Transverse colon (tissue), 4 donors: ENCODE data around the gene SUMF1.

Source experiments
- CTCF ChIP-seq, 5 experiments: fragments of 200-600 bp in 3 of 5; fragments of 450-650 bp in 2 of 5; sonication (generic) in 3 of 5; IDR thresholded peaks; 1 replicate in 2 of 5; 2 replicates in 3 of 5; pipeline ENCODE4 v1.5.1; 2016 to 2017; ENCODE audit warnings: antibody characterized with exemption in 5 of 5, inconsistent platforms in 3 of 5, mild to moderate bottlenecking in 2 of 5, moderate library complexity in 1 of 5
- EP300 ChIP-seq: sonication (generic); formaldehyde crosslinking; IDR thresholded peaks from one replicate; pipeline ENCODE4 v1.6.1; 2017; ENCODE audit warnings: antibody characterized with exemption, low read depth
- POLR2A ChIP-seq: fragments of 450-650 bp; IDR thresholded peaks from one replicate; pipeline ENCODE4 v1.6.1; 2016; ENCODE audit warnings: antibody characterized with exemption, mild to moderate bottlenecking, moderate library complexity
- POLR2AphosphoS5 ChIP-seq, 3 donors: sonication (generic); formaldehyde crosslinking; IDR thresholded peaks; one replicate each; pipeline ENCODE4 v1.6.1; 2016; ENCODE audit warnings: antibody characterized with exemption in 3 of 3

- TF ChIP-seq POLR2A (no peak), CTCF (IDR thresholded peaks at IDR 0.05) (no peak), EP300 (no peak), POLR2AphosphoS5 (IDR thresholded peaks at IDR 0.05) (no peak)
These were observed 130.1 kb downstream of the SUMF1 start for GRCh38 chr3:4336850-4337546.
